Activated naive CD4-positive, alpha-beta T cell treated with anti-CD3 and anti-CD28 coated beads, Interleukin-2, amount 50 U/mL, for 72 hours (primary cell): ENCODE data around the gene RPS2. TPM values are rescaled to one million over a fixed set of nuclear protein-coding genes. Genes with fewer than 3 reads are reported as not detected.

Experiments used
- ATAC-seq, 2 donors: fragments of 150-1000 bp; cut with Tn5 transposase; 2 replicates each; pipeline ENCODE4 v1.10.0; 2021; ENCODE audit warnings: mild to moderate bottlenecking in 2 of 2, moderate library complexity in 2 of 2
- DNase-seq, 2 donors: peaks; one replicate each; pipeline ENCODE4 v3.0.0; 2021 to 2022; ENCODE audit warnings: low spot score in 2 of 2
- H3K27ac Mint-ChIP-seq, 2 donors: one replicate each; pipeline ENCODE4 v1.8.0; 2022; ENCODE audit warnings: mild to moderate bottlenecking in 2 of 2, mixed read lengths in 2 of 2
- H3K36me3 Mint-ChIP-seq, 2 donors: one replicate each; pipeline ENCODE4 v1.8.0; 2022; ENCODE audit warnings: mixed read lengths in 2 of 2
- H3K9me3 Mint-ChIP-seq, 2 donors: one replicate each; pipeline ENCODE4 v1.8.0; 2022; ENCODE audit warnings: mixed read lengths in 2 of 2
- total RNA-seq, 2 donors: library from RNA; stranded (reverse); gene quantifications; one replicate each; pipeline ENCODE4 v1.2.3, GENCODE V29; 2022

RPS2 gene
- total RNA-seq, 2 donors from 2014 or later: 5,211 to 5,668 TPM

DNA sequence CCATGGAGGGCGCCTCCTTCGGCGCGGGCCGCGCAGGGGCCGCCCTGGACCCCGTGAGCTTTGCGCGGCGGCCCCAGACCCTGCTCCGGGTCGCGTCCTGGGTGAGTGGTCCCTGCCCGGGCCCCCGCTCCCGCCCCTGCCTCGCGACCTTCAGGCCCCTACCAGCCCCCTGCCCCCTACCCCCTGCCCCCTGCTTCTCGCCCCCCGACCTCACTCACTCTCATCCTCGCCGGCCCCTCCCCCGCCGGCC lies 25.4 kb upstream of the RPS2 start:
- no peak overlapping the region for H3K27ac Mint-ChIP-seq
- H3K36me3 Mint-ChIP-seq: peaks cover 6% of the 10 kb centered on the region in 2 donors
- no peaks in the 10 kb centered on the region for H3K9me3 Mint-ChIP-seq
- DNase-seq (no peak), ATAC-seq (no peak)

GRCh38 chr16:1989209-1990100 lies 24.8 kb upstream of the RPS2 start, which contains the start of gene SYNGR3:
Gene SYNGR3, plus strand, starts transcription at chr16:1989970. Its CDS starts 133 bp downstream, at chr16:1990103.
- ATAC-seq (no peak), DNase-seq (no peak)
- no peaks in the 10 kb centered on the region for H3K9me3 Mint-ChIP-seq
- peaks cover 6% of the 10 kb centered on the region in 2 donors for H3K36me3 Mint-ChIP-seq
- peak within 1 kb of the TSS in 1 of 2 donors; percentile 39 for H3K27ac Mint-ChIP-seq

DNA sequence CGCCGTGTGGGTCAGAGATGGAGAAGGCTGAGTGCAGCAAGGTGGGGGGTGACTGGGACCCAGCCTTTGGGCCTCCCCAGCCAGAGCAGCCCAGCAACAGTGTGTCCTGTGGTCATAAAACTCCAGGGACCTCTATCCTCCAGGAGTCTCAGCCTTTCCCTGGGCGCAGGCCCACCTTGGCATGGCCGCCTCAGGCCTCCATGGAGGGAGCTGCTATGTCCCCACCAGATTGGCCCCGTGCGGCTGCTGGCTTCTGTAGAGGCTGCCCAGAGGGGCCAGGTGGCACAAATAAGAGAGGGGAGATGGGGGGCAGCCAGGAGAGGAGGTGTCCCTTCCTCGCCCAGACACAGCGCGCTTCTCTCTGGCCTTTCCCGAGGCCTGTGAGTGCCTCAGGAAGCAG lies 22.6 kb upstream of the RPS2 start:
- no peak for ATAC-seq

GRCh38 chr16:1985466-1986150 lies 21.0 kb upstream of the RPS2 start:
- ATAC-seq (no peak), DNase-seq (no peak)
- H3K9me3 Mint-ChIP-seq: no peaks in the 10 kb centered on the region
- peak overlapping the region in 1 of 2 donors; percentile 44 for H3K27ac Mint-ChIP-seq
- peaks cover 6% of the 10 kb centered on the region in 2 donors for H3K36me3 Mint-ChIP-seq

More for the DNA sequence above, 22.6 kb upstream of the RPS2 start:
- DNase-seq: no peak
- Mint-ChIP-seq H3K36me3 (peaks cover 6% of the 10 kb centered on the region in 2 donors), H3K9me3 (no peaks in the 10 kb centered on the region), H3K27ac (no peak overlapping the region)

- ATAC-seq: peak; percentile 28 to 45
- DNase-seq: no peak
- Mint-ChIP-seq H3K36me3 (peaks cover 6% of the 10 kb centered on the region in 2 donors), H3K27ac (peak overlapping the region; percentile 44 to 81), H3K9me3 (no peaks in the 10 kb centered on the region)
These were observed 20.0 kb upstream of the RPS2 start for GRCh38 chr16:1984347-1985225.

DNA sequence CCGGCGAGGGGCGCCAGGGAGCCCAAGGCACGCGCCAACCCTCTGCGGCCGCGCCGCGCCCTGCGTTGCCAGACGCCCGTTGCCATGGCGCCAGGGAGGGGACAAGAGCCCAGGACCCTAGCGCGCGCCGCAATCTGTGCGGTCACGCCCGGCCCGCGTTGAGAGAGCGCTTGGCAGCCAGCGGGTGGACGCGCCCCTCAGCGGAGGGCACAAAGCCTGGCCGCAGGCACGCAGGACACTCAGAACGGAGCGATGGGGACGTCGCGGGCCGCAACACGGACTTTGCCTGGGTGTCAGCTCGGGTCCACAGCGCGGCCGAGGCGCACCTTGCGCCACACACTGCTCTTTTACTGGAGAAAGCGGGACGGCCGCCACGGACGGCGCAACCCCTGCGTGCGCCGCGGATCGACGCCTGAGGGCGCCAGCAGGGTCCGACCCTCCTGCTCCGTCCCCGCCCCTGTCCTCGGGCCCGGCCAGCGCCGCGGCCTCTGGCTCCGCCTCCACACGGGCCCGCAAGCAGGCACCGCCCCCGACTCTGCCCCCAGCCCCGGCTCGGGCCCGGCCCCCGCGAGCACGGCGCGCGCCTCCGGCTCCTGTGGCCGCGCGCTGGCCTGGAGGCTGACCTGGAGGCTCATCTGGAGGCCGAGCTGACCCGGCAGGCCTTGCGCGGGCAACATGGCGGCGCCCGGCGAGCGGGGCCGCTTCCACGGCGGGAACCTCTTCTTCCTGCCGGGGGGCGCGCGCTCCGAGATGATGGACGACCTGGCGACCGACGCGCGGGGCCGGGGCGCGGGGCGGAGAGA lies 19.1 kb upstream of the RPS2 start, which contains the start of gene GFER:
Gene GFER, plus strand, starts transcription at position 650 of the 803 bp plus-strand sequence. Its CDS starts 26 bp downstream, at position 676.
- peak; percentile 74 to 89 for DNase-seq
- H3K27ac Mint-ChIP-seq: peak within 1 kb of the TSS; percentile 44 to 81
- H3K36me3 Mint-ChIP-seq: peaks cover 3 to 6% of the 10 kb centered on the region in 2 donors
- H3K9me3 Mint-ChIP-seq: no peaks in the 10 kb centered on the region
- peak; percentile 86 to 93 for ATAC-seq

DNA sequence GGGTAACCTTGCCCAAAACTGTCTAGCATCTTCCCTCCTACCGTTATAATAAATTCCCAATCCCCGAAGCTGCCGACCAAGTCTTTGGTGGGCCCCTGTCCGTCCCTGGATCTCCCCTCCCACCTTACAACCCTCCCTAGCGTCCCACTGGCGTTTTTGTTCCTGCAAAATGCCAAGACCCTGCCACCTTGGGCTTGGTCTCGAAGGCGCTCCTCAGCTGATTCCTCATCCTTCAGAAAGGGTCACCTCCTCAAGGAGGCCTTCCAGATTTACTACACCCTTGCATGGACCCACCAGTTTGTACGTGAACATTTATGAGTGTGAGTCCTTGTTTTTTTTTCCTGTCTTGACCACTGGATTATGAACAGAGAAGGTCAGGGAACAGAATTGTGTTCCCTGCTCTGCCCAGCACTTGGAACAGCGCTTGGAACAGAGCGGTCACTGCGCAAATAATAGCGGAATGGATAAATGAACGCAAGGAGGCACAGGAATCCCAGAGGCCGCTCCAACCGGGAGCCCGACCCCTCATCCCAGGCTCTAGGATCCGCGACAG lies 18.4 kb upstream of the RPS2 start:
- Mint-ChIP-seq H3K27ac (no peak overlapping the region), H3K36me3 (peaks cover 0 to 6% of the 10 kb centered on the region in 2 donors), H3K9me3 (no peaks in the 10 kb centered on the region)
- ATAC-seq: no peak
- no peak for DNase-seq

GRCh38 chr16:1982013-1982433 lies 17.4 kb upstream of the RPS2 start:
- ATAC-seq (no peak), DNase-seq (no peak)
- peaks cover 0 to 6% of the 10 kb centered on the region in 2 donors for H3K36me3 Mint-ChIP-seq
- H3K9me3 Mint-ChIP-seq: no peaks in the 10 kb centered on the region
- no peak overlapping the region for H3K27ac Mint-ChIP-seq

DNA sequence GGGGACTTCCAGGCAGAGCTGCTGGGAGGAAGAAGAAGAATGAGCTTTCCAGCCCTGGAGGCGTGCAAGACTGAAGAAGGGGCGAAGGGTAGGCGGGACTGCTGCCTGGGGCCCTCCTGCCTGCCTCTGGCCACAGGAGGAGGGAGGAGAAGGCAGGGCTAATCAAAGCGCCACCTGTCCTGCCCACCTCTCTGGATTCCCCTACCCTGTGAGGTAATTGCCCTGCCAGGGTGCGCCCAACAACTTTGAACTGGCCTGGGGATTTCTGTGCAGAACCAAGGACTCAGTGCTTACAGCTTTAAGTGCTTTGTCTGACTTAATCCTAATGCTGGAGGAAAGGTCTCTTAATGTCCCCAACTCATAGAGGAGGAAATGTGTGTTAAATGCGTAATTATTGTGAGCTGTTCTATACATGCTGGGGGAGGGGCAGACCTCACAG lies 16.8 kb upstream of the RPS2 start, which contains the start of gene NOXO1:
Gene NOXO1, minus strand, starts transcription at position 72 of the 439 bp plus-strand sequence. CDS start 290 bp downstream, outside the sequence.
- DNase-seq: no peak
- no peak for ATAC-seq
- H3K9me3 Mint-ChIP-seq: no peaks in the 10 kb centered on the region
- peaks cover 0 to 3% of the 10 kb centered on the region in 2 donors for H3K36me3 Mint-ChIP-seq
- H3K27ac Mint-ChIP-seq: no peak within 1 kb of the TSS

- Mint-ChIP-seq H3K27ac (no peak overlapping the region), H3K36me3 (peaks cover 5 to 6% of the 10 kb centered on the region in 2 donors), H3K9me3 (no peaks in the 10 kb centered on the region)
- no peak for ATAC-seq
- DNase-seq: no peak
These were observed 16.1 kb upstream of the RPS2 start for GRCh38 chr16:1980770-1981087.

DNA sequence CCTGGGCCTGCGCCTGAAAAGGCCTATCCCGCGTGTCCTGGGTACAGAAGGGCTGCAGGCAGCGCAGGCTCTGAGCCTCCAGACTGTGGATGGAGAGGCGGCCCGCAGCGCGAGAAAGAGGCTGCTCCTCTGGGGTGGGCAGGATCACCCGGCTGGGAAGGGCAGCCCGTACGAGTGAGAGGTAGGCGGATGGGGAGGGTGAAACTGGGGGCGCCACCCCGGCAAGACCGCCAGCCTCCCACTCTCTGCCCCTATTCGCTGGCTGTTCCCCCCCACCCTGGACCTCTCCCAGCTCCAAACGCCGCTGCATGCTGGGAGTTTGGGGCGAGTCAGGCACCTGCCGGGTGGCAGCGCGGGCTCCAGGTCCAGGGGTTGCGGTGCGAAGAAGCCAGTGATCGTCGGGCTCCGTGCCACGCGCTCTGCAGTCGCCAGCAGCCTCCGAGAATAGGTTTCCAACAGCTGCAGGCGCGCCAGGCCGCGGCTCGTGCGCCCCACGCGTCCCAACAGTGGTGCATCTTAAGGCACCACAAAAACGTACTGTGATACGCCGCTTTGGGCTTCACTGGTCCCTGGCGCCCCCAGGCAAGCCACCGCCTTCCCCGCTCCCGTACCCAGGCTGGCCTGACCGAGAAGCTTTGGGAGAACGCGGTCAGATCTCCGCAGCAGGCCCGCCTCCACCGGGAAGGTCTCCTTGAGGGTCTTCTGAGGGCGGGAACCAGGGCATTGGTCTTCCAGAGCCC lies 15.6 kb upstream of the RPS2 start:
- H3K9me3 Mint-ChIP-seq: no peaks in the 10 kb centered on the region
- no peak for ATAC-seq
- no peak overlapping the region for H3K27ac Mint-ChIP-seq
- DNase-seq: no peak
- peaks cover 7 to 8% of the 10 kb centered on the region in 2 donors for H3K36me3 Mint-ChIP-seq

DNA sequence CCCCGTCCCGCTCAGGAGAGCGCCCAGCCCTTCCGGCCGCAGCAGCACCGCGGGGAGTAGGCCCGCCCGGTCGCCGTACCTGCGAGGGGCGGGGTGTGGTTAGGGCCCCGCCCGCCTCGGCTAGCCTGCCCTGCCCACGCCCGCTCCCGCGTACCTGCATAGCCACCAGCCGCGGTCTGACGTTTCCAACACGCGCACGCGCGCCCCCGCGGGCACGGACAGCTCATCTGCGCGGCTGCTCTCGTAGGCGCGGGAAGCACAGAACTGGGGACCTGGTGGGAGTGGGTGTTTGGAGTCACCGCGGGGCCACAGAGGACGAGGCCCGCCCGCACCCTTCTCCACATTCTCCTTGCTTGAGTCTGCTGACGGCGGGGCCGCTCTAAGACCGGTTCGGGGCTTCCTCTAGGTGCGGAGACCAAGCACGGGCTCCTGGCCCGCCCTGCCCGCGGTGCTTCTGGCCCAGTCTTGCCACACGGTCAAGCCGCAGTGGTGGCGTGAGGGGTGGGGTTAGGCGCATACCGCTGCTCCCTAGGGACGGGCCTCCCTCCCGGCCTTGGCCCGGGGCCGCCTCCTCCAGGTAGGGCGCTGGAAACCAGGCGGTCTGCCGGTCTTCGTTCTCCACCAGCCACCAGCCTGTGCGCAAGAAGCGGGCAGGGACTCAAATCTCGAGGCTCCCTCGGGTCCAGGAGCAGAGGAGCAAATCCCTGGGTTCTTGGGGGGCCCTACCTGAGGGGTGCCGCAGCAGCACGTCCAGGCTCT lies 14.8 kb upstream of the RPS2 start:
- Mint-ChIP-seq H3K9me3 (no peaks in the 10 kb centered on the region), H3K27ac (no peak overlapping the region), H3K36me3 (peaks cover 7 to 13% of the 10 kb centered on the region in 2 donors)
- no peak for DNase-seq
- no peak for ATAC-seq

GRCh38 chr16:1978476-1979120 lies 14.0 kb upstream of the RPS2 start:
- no peak overlapping the region for H3K27ac Mint-ChIP-seq
- DNase-seq (no peak), ATAC-seq (no peak)
- peaks cover 7 to 13% of the 10 kb centered on the region in 2 donors for H3K36me3 Mint-ChIP-seq
- no peaks in the 10 kb centered on the region for H3K9me3 Mint-ChIP-seq

- ATAC-seq: no peak
- Mint-ChIP-seq H3K27ac (no peak overlapping the region), H3K9me3 (no peaks in the 10 kb centered on the region), H3K36me3 (peaks cover 7 to 13% of the 10 kb centered on the region in 2 donors)
- no peak for DNase-seq
These were observed 13.2 kb upstream of the RPS2 start for GRCh38 chr16:1977875-1978268.
